K562 treated with DMSO at 1 percent for 4 hours (cell line): ENCODE data around the gene ELAVL3. TPM values are rescaled to one million over a fixed set of nuclear protein-coding genes. Genes with fewer than 3 reads are reported as not detected.

Experiments used
- total RNA-seq: library from RNA; unstranded; fragments of 300-600 nt; gene quantifications from 2 replicates; pipeline ENCODE4 v1.2.3, GENCODE V29; 2022; ENCODE audit not compliant: insufficient read depth

The ELAVL3 gene
- total RNA-seq: not detected in 2 replicates

DNA sequence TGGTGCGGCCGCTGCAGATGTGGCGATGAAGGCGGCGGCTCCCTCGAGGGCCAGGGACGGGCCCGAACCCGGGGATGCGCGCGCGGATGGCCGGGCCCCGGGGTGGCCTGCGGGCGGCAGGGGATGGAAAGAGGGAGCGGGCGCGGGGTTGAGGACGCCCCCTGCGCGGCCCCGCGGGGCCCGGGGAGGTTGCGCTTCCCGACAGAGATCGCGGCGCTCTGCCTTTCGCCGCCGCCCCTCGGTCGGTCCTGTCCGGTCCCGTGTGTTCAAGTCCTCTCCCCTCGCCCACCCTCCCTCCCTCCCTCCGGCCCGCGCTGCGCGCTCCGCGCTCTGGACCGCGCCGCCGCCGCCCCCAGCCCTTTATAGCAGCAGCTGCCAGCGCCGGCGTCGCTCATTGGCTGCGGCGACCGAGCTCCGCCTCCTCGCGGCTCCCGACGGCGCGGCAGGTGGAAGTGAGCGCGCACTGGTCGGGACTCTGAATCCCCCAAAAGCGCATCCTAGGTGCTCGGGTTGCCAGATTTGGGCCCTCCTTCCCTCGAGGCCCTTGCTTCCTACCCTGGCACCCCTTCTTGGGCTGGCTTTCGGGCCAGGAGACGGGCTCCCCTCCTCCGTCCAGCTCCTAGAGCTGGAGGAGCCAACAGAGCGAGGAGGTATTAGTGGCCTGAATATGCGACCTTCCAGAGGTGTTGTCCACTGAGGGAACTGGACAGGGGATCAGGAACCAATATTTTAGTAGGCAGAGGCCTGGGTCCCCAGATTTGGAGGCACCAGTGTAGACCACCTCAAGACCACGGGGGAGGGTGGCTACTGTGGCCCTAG lies at the start of gene ELAVL3:
Gene ELAVL3, minus strand, starts transcription at position 332 of the 819 bp plus-strand sequence. CDS start 438 bp downstream, outside the sequence.

DNA sequence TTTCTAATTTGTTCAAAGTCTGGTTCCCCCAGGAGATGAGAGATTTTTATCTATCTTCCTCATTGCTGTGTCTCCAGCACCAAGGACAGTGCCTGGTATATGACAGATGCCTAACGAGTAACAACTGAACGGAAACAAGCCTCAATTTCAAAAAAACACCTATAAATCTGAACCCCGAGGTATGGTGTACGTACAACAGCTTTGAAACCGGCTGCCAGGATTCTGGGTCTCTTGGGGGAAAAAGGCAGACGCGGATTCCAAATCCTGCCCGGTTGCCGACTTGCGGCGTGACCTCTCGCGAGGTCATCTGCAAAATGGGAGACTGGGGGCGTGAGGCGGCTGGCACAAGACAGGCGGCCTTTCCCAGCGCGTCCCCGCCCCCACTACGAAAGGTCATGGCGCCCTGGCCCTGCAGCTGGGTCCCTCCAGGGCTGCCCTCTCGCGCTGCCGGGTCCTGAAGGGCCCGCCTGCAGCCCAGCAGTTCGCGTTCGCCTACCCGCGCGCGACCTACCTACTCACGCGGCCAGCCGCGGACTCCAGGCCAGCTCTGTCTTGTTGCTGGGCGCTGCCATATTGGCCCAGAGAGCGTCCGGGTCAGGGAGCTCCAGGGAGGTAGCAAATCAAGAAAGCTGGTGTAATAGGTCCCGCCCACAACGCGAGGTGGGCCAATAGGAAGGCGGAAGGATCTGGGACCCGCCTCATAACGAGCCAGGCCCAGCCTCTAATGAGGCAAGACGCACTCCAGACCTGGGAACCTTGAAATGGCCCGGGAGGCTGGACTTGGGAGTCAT lies 47.9 kb upstream of the ELAVL3 start, which contains the start of gene ECSIT:
Gene ECSIT, minus strand, starts transcription at position 584 of the 791 bp plus-strand sequence. CDS start 9,964 bp downstream, outside the sequence.

DNA sequence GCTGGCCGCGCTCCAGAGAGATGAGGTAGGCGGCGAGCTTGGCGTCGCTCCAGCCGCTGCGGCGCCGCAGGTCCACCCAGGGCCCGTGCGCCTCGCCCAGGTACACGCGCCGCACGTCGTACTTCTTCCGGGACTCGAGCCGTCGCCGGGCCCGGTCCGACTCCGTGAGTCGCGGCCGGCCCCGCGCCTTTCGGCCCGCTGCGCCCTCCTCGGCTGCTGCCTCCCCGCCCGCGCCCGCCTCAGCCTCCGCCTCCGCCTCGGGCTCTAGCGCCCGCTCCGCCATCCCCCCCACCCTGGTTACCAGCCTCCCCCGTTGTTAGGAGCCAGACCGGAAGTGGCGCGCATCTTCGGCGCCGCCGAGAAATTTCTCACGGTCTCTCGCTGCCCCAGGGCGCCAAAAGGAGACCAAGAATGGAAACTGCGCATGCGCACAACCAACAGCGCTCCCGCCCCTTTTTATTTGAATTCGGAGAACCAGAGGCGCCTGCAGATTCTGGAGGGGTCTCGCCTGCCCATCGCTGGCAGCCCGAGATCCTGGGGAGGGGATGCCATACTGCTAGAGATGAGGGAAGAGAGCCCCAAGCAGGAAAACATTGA lies 24.8 kb upstream of the ELAVL3 start, which contains the start of gene ZNF653:
Gene ZNF653, minus strand, starts transcription at position 336 of the 597 bp plus-strand sequence. Its CDS starts 53 bp downstream, at position 283.

DNA sequence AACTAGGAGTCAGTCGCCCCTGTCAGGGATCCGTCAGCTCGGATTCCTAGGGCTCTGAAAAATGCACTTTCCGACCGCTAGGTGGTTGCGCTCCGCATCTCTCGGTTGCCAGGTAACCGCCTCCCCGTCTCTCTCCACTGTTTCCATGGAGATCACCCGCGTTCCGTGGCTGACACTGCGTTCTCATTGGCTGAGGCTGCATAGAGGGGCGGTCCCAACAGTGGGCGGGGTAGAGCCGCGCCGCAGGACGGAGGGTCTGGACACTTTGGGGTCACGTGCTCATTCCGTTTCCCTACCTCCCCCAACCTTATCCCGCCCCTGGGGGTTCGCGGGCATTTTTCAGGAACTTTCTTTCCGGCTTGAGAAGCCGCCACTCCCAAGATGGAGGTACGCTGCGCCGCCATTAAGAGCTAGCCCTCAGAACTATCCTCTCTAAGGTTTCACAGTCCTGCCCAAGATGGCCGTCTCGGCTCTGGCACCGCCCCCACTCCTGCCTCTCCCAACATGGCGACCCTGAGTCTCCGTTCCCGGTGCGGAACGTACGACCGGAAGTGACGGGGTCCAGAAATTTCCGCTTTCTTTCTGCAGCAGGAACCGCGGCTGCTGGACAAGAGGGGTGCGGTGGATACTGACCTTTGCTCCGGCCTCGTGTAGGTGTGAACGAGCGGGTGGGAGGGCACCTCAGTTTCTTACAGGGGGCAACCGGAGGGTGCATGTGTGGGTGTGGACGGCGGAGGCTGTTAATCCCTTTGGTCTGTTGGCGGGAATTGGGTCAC lies 45.6 kb downstream of the ELAVL3 start, which contains the start of the genes ODAD3 and PRKCSH:
Gene ODAD3, minus strand, starts transcription at position 65 of the 776 bp plus-strand sequence. CDS start 105 bp downstream, outside the sequence.
Gene PRKCSH, plus strand, starts transcription at position 579 of the 776 bp plus-strand sequence. CDS start 483 bp downstream, outside the sequence.

DNA sequence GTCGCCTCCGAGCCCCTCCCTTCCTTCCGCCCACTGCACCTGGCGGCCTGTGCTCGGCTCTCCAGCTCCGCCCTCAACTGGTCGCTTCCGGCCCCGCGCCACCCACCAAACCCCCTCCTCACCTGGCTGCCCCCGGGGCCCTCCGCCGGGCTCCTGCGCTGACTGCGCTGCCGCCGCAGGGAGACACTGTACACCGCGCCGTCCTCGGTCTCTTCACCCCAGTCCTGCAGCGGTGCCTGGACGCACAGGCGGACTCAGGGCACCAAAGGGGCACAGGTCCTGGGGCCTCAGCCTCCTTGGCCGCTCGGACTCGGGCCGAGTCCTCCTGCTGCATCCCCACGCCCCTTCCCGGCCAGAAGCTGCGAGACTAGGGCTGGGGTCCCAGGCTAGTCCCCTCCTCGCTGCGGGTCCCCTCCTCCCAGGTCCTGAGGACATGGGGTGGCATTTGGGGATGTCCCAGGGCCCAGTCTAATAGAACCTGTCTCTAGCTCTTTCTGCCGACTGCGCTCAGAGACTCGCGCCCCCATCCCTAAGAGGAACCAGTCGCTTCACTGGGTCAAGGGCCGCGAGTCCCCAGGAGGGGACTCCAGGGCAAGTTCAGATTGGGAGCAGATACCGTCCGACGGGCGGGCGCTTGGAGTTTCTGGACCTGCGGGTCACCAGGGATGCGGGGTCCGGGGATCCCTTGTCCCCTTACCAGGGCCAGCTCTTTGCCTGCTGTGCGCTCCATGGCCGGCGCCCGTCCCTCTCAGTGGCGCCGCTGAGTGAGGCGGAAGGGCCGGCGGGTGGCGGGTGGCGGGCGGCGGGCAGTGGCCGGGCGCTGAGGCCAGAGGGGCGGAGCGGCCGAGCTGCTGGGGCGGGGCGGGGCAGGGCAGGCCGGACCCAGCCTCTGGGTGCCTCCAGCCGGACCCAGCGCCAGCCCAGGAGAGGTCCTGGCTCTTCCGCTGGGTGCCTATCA lies 62.0 kb downstream of the ELAVL3 start, which contains the start of gene RGL3:
Gene RGL3, minus strand, starts transcription at position 766 of the 958 bp plus-strand sequence. Its CDS starts 36 bp downstream, at position 730.

Other genes starting within 250 kb of the ELAVL3 start
- not detected in 2 replicates for gene ANGPTL8, start 241.4 kb downstream of the ELAVL3 start, total RNA-seq
- 7.9 and 11.3 TPM in 2 replicates for gene DOCK6, start 218.5 kb downstream of the ELAVL3 start, total RNA-seq
- not detected in 2 replicates for gene TSPAN16, start 184.9 kb downstream of the ELAVL3 start, total RNA-seq
- 1.4 and 3.0 TPM in 2 replicates for gene RAB3D, start 141.4 kb downstream of the ELAVL3 start, total RNA-seq
- 49.9 and 65.9 TPM in 2 replicates for gene TMEM205, start 134.8 kb downstream of the ELAVL3 start, total RNA-seq
- 5.7 and 8.9 TPM in 2 replicates for gene CCDC159, start 134.5 kb downstream of the ELAVL3 start, total RNA-seq
- 25.5 and 33.4 TPM in 2 replicates for gene PLPPR2, start 125.6 kb downstream of the ELAVL3 start, total RNA-seq
- gene SWSAP1, start 106.4 kb downstream of the ELAVL3 start, total RNA-seq: 2.2 and 2.7 TPM in 2 replicates
- gene EPOR, start 96.7 kb downstream of the ELAVL3 start, total RNA-seq: 7.4 and 8.7 TPM in 2 replicates
- 1.1 and 1.6 TPM in 2 replicates for gene RGL3, start 61.7 kb downstream of the ELAVL3 start, total RNA-seq
- gene ODAD3, start 45.9 kb downstream of the ELAVL3 start, total RNA-seq: not detected in 2 replicates
- gene PRKCSH, start 45.4 kb downstream of the ELAVL3 start, total RNA-seq: 335 and 345 TPM in 2 replicates
- gene ZNF653, start 24.8 kb upstream of the ELAVL3 start, total RNA-seq: 8.6 and 10.1 TPM in 2 replicates
- 51.6 and 62.6 TPM in 2 replicates for gene ECSIT, start 48.1 kb upstream of the ELAVL3 start, total RNA-seq
- gene CNN1, start 57.8 kb upstream of the ELAVL3 start, total RNA-seq: 8.6 and 11.5 TPM in 2 replicates
- 119 and 127 TPM in 2 replicates for gene ELOF1, start 78.2 kb upstream of the ELAVL3 start, total RNA-seq
- 117 and 159 TPM in 2 replicates for gene ACP5, start 96.6 kb upstream of the ELAVL3 start, total RNA-seq
- 9.3 and 10.1 TPM in 2 replicates for gene ZNF627, start 116.4 kb upstream of the ELAVL3 start, total RNA-seq